COLO668 (cell line): ENCODE data around the gene C10orf67.
A peak's percentile ranks its signal among the peaks of the same experiment; 100 is the strongest.

Source experiments
- DNase-seq: peaks from one replicate; lab custom pipeline; 2025; ENCODE audit not compliant: unreplicated experiment; lab: John Stamatoyannopoulos, UW

The C10orf67 gene

DNA sequence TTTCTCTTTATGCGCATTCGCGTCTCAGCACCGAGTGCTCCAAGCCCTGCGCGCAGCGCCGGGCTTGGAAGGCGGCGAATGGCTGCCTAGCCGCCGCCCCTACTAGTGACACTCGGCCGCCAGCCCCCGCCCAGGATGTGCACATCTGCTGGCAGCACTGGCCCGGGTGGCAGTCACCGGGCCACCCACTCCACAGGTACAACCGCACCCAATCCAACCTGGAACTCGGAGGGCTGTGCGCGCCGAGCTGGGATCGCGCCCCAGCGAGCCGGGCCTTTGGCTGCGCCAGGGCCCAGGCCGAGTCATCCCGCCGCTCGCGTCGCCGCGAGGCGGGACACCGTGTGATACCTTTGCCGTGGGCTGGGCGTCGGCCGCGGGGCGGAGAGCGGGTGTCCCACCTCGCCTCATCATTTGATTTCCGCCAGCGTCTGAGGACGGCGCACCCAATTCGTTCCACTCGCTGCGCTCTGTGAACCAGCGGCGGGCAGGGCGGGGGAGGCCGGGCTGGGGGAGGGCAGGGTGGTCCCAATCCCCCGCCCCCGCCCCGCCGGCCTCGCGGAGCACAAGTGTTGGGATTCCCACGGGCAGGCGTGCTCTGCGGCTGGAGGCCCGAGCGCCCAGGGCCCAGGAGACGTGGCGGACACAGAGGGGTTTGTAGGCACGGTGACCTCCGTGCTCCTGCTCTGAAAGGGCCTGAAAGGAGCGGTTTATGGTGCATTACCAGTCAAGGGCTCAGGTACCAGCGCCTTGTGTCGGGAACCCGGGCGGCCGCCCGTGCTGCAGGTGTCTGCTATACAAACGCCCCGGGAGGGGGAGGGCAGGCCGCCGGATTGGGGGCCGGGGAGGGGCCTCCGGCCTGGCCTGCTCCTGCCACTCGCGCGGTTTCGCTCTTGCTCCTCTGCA, 170.3 kb downstream of the C10orf67 start:
- peak; percentile 32 for DNase-seq

DNA sequence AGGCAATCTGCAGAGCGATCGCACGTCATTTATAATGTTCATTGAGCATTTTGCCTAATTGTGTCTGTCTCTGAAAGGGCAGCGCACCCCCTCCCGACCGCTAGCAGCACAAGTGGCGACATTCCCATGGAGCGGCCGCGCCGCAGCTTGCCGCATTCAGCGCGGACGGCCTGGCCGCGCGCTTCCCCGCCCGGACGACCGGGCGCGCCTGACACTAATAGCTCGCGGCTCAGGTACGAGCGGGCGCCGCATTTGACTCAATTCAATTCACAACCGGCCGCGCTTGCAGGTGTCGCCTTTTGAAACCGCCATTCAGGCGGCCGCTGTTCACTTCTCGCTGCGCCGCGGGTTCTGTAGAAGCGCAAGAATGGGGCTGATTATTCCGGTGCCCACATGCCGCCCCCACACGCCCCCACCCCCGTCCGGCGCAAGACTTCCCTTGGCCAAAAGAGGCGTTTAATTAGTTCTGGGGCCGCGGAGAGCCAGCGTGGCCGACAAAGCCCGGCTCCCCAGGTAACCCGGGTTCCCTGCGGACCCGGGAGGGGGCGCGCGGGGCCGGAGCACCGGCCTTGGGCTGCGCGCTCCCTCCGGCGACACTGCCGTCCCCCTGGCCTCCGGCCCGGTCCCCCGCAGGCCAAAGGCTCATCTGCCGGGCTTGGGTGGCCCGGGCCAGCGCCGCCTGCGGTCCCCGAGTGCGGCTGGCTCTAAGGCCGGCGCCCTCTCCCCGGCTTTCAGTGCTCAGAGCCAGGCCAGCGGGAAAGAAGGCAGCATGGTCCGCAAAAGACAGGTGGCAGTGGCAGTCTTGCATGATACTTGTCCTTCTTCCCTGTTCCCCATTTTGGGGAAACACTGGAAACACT, 171.2 kb downstream of the C10orf67 start:
- peak; percentile 69 for DNase-seq

DNA sequence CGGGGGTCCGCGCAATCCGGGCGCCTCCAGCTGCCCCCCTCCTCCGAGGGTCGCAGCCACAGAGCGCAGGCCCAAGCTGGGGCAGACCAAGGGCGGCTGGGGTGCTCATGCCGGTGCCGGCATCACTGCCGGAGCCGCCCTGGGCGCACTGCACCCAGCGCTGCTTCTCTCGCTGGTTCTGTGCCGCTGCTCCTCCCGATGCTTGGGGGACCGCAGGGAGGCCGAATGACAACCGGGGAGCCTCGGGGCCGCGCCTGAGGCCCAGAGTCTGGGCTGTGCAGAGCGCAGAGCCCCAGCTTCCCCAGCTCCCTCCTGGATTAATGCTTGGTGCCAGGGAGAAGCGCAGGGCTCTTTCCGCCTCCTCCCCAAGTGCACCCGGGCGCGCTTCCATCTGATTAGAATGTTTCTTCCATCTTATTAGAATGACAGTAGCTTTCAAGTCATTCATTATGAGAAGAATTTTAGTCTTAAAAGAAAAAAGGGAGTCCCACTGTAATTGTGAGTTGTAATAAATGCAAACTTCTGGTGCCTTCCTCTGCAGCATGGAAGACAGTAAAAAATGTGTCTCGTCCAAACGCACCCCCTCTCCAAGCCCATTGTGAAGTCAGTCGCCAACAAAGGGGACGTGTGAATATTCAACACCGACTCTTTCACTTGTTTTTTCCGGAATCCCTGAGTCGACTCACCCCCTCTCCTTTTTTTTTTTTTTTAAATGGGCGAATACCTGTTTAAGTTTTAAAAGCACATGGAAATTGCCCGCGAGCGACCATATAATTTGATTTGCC, 172.0 kb downstream of the C10orf67 start:
- DNase-seq = no peak

DNA sequence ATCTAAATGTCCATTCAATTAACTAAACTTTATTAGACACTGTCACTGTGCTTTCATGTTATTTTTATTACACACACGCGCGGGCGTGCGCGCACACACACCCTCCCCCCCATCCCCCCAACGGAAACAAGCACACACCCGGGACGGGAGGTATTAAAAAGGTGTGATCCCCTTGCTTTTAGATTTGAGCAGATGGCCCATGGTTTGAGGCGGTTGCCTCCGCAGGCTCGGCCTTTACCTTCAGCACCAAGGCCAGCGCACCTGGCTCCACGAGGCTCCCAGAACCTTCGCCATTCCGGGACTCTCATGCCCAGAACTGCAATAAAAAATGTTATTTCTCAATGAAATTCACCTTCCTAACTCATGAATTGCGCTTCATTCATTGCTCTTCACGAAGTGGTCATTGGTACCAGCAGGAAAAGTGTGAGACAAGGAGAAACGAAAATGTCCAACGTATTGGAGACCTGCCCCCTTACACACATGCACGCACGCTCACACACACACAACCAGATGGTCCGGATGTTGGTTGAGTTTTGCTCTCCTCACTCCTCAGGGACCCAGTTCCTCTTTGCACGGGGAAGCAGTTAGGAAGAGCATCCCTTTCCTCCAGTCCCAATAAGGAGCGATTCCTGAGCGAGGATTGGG, 173.2 kb downstream of the C10orf67 start:
- DNase-seq = no peak

DNA sequence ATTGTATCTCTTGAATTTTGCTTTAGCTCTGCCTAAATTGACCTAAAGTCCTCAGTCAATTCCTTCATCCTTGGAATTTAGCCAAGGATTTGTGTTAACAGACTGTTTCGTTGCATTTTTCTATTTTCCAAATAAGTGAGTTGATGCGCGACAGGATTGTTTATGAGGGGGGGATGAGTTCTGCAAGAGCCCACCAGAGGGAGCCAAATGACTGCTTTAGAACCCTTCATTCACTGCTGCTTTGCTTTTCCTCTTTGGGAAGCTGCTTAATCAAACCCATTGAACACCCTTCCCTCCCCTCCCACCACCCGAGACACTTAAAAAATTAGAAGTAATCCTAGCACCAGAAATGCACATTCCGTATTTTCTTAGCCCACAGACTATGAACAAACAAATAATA, 186.2 kb downstream of the C10orf67 start:
- DNase-seq = peak; percentile 43

DNA sequence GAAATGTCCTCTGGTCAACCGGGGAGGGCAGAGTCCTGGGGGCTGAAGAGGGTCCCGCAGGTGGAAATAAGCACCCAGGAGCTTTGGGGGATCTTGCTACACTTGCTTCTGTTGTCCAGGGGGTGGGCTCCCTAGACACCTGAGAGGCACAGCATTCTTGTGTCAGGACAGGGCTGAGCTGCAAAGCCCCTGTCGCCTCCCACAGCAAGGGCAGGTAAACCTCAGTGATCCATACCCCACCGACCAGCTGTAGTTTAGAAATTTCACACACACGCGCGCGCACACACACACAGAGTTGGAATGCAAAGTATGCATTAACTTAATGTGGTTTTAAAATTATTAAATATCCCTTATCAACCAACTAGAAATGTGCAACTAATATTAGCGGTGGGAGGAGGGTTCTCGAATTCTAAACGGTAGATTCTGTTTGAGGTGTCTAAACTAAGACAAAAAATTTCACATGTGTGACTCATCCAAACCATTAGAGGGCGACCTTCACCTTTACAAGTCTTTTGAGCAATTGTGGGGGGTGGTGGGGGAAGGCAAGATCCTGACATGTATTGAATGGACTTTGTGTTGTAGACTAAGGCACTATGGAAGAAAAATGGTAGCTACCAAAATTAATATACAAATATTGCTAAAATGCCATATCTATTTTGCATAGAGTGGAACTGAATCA, 186.8 kb downstream of the C10orf67 start:
- DNase-seq = peak; percentile 9

DNA sequence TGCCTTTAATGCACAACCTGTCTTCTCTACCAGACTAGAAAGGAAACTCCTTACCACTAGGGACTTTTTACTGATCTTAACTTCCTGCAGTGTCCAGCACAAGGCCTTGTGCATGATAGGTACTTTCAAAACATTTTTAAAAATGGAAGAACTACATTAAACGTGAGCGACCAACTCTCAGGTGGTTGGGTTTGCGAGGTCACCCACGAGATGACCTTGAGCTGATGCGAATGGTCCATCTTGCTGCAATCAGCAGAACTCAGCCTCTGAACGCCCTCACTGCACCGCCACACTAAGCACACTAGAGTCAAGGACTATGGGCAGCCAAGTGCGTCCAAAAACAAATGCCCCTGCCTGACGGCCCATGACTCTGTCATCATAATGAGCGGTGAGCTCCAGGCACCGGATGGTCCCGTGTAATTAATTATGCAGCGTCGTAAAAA, 187.3 kb downstream of the C10orf67 start:
- DNase-seq = peak; percentile 6

DNA sequence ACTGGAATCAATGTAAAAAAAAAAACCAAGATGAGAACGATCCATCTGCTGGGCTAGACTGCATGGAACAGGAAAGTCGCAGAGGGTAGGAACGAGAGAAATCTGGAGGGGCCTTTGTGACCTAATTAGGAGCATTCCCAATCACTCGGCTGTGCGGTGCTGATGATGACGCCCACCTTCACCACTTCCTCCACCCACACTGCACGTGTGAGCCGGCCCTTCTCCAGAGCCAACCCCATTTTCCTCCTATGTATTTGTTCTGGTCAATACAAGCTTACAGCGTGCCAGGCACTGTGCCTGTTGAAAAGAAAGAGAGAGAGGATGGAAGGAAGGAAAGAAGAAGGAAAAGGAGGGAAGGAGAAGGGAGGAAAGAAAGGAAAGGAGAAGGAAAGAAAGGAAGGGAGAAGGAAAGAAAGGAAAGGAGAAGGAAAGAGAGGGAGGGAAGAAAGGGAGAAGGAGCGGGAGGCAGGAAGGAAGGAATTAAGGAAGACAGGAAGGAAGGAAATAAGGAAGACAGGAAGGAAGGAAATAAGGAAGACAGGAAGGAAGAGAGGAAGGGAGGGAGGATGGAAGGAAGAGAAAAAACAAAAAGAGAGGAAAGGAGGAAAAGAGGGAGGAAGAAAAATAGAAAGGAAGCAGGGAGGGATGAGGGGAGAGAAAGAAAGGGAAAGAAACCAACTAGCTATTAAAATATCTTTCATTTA, 188.0 kb downstream of the C10orf67 start:
- no peak for DNase-seq

DNA sequence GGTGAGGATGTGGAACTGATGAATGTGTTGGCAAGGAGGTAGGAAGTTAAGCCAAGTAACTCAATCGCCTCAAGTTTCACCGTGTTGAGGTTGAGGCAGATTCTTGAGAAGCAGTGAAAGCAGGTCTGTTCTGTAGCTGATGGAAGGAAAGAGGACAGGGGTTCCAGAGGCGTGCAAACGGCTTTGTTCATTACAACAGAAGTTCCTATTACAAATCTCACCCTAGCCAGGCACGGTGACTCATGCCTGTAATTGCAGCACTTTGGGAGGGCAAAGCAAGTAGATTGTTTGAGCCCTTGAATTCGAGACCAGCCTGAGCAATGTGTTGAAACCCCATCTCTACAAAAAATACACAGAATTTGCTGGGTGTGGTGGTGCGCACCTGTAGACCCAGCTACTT, 189.4 kb downstream of the C10orf67 start:
- no peak for DNase-seq
